NCI-H1930 (cell line): Measurements from ENCODE around the gene HS6ST3.
"Not testable (repeated sequence)": the region's sequence is repeated elsewhere in the genome, so short reads cannot be mapped to it uniquely, and the experiment has no call there.

Experiments
- DNase-seq, 2 experiments: peaks; one replicate each; lab custom pipeline; 2025; lab: John Stamatoyannopoulos, UW

Gene HS6ST3

DNA sequence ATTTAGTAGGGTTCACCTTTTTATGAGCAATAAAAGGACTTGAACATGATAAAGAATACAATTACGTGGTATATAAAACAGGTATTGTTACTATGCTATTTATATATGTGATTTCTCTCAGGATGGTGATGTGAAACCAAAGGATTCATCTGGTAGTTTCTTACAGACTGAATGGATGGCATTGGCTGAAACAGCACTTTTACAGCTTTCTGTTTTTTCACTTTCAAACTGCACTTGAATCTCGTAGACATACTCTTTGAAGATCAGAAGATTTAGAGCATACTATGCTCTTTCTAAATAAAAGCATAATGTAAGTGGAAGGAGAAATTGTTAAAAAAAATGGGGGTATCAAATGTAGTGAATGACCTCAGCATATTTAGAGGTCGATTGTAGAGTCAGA, 354.8 kb downstream of the HS6ST3 start:
- DNase-seq: no peak

DNA sequence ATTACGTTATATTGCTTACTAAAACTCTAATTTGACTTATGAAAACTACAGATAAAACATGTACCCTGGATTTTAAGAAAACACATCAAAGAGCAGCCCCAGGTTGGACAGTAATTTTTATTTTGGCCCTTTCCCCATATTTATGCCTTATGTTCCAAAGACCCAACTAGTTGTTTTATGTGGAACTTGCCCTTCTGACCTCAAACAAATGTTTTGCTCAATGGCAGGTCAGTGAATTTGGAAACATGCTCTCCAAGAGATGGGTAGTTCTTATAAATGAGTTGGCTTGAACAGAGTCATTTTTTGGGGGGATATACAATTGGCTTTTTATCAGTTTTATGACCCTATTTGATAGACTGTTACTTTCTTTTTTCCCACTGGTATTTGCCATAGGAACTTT, 360.0 kb downstream of the HS6ST3 start:
- DNase-seq: no peak

DNA sequence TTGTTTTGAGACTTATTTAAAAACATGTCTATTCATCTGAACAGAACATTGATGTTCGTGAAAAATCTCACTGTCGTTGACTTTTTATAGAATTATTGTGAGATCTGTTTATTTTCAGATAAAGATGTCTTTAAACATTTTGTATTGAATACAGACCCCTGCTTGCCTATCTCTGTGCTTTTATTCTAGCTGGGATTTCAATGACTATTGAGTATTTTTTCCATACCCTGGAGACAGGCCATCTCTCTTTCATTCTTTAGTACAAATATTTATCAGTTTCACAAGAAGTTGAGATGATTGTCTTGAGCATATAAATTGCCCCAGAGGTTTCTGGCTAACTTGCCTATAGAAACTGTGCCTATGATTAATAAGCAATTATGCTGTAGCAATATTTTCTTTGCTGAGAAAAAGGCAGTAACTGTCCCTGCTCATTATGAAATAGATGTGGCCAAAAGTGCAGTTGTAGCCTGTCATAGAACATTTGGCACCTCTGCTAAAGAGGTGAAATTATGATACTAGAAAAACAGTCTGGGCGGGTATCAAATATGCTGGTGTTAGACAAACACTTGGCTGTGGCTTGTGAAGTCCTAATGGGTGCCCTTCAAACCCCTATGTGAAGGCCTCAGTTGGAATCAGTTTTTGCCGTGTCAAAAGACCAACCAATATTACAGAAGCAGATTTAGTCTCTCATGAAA, 360.6 kb downstream of the HS6ST3 start:
- DNase-seq: peak in 1 of 2 experiments; percentile 37

DNA sequence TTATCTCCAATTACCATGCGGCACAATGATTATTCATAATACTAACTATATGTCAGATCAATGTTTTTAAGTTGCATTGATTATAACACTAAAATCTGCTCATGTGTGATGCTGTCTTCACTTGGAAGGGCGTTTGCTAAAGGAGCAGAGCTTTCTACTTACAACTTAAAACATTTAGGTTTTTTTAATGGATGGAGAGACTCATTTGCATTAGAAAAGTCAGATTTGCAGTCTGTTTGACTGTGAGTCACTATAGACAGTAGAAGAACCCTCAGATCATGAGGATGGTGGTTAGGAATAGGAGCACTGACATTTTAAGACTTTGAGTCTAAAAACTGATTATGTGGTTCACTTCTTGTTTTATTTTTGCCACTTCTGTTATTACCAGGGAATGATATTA, 364.6 kb downstream of the HS6ST3 start:
- DNase-seq: no peak

DNA sequence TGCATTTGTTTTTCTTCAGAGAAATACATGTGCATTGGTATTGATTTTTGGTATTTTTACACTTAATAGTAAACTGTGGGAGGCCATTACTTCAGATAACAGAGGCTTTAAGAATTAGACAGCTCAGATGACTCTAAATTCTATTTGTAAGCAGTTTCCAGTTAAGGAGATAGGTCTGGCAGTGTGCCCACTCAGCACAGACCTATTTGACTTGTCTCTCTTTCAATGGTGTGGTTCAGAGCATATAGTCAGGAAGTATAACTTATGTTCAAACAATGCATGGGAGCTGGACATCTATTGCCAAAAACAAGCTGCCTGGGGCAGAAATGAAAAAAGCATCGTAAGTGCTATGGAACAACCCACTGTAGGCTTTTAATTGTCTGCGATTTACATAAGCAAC, 370.7 kb downstream of the HS6ST3 start:
- peak in 1 of 2 experiments; percentile 15 for DNase-seq

DNA sequence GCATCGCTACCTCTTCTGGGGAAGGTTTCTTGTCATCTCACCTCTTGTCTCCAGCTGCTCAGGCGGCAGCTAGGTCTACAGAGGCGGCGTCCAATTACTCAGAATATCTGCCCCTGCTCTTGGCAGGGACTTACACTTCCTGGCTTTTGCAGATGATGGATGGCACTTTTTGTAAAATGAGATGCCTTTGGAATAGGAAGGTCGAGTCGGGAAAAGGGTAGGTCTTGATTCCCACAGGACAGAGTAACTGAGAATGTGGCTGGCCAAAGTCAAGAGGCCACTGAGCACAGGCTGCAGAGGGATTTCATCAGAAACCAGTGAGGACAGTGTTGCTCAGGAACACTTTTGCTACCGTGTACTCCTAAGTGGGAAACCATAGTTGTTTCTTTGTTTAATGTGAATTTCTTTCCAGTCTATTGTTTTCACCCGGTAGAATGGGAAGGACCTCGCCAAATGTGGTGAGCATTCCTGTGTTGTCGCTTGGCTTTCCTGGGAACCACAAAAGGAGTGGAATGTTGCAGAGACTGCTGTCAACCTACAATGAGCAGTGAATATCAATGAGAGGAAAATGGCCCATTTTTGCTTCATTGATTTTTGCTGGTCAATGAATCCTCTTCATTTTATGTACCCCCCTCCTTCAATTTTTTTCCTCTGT, 383.7 kb downstream of the HS6ST3 start:
- no peak for DNase-seq

DNA sequence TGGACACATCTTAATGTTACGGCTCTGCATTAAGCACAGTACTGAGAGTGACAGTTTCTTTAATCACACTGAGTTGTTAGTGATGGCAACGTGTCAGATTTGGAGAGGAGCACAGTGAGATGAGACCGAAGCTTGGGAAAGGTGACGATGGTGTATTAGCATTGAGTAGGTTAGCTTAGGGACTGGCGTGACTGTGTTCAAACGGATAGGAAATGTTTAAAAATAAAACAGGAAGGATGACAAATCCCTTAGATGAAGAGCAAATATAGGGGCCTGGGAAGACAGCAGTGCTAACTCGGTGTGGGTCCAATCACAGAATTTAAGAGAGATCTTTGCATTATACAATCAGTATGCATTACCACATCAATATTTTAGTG, 384.3 kb downstream of the HS6ST3 start:
- DNase-seq: no peak

DNA sequence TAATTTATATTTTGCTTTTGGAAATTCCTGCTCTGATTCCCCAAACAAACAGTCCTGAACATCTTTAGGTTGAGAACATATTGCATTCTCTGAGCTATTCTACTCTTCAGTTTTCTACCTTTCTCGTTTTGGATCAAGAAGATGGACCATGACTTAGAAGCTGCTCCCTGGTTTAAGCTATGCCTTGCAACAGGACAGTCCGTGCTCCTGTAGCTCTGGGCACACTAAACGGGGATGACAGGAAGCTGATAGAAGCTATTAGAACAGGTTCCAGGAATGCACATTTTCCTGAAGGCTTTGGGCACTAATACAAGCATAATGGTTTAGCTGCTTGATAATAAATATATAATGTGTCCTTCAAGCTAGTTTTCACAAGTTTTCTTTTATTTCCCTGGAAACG, 385.2 kb downstream of the HS6ST3 start:
- DNase-seq: no peak

DNA sequence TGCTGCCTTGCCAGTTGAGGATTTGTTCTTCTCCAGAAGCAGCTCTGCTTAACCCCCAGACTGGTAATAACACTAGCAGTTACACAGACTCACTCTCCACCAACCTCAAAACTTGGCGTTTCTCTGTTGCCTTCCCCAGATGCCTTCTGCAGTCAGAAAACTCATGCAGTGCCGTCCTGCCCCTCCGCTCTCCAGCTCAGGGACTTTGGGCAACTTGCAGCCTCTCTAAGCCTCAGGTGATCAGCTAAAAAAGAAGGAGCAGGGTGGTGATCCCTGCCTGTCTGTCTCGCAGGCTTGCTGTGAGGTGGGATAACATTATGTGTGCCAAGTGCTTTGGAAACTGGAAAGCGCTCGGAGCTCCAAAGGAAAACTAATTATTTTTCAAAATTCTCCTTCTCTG, 391.6 kb downstream of the HS6ST3 start:
- no peak for DNase-seq

DNA sequence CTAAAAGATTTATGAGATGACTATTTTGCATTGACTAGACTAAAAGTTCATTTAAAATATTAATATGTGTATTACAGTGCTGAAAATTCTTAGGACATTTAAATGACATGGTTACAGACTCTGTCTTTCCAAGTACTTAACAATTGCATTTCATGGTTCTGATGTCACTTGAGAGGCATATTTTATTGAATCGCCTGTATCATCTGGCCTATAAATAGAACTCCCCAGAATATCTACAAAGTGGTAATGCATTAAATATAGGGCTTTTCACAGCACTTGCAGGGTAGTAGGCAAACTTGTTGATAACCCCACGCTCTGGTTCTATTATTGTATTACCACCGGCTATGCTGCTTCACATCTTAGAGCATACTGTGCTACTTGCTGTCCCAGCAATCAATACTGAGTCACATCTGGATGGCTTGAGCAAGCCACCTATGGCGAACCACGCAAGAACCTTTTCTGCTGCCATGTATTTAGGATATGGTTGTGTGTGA, 400.6 kb downstream of the HS6ST3 start:
- no peak for DNase-seq

DNA sequence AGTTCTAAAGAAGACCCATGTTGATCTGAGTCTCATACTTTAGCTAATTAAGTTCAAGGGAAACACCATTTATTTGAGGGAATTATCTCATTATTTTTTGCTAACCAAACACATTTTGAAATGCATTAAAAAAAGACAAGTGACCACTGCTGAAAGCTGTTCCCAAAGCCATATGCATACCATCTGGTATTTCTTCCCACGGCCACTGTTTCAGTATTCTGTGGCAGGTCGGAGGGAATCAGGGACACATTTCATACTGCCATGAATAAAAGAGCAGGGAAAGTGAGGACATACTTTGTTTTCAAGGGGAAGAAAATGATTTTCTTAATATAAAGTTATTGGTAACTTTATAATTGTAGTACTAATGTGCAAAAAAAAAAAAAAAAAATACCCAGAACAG, 401.2 kb downstream of the HS6ST3 start:
- no peak for DNase-seq

DNA sequence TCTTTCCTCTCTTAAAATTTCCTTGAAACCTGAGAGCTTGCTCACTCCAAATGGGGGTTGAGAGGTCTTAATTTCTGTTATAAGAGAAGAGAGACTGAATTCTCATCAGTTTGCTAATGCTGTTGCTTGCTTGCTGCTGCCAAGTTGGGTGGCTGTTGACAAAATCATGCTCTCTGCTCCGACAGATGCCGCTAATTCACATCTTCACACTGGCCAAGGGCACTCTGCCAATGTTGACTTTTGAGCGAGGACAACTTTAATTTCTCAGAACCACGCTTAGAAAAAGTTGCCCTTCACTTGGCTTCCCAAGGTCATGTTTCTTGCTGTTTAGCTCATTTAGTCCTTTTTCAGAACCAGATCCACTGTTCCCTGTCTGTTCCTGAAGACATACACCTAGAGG, 402.9 kb downstream of the HS6ST3 start:
- no peak for DNase-seq

DNA sequence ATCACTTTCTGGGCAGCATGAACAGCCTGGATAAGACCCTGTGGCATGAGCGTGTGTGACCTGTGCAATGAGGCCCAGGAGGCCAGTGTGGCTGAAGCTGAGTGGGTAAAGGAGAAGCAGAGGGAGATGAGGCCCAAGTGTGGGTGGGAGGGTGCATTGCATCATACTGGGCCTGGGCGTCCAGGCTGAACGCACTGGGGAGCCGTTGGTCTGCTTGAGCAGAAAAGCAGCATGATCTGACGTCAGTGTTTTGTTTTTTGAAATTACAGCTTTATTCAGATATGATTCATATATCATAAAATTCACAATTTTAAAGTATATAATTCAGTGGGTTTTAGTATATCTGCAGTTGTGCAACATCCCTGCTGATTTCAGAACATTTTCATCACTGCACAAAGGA, 409.7 kb downstream of the HS6ST3 start:
- no peak for DNase-seq

DNA sequence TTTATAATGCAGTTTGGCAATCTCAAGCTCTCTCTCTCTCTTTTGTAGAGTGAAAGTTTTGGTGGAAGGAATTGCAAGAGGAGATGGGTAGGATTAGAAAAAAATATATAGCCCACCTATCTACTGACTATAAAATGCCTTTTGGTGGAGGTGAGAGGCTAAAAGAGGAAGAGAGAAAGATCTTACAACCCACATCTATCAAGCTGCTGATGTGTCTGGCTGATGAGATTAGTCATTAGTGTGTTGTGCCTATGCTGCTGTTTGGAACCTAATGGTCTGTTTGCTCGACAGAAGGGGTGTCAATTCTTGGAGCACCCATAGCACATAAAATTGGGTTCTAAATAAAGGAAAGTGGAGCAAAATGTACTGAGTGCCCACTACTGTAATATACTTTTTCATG, 411.0 kb downstream of the HS6ST3 start:
- DNase-seq: no peak

DNA sequence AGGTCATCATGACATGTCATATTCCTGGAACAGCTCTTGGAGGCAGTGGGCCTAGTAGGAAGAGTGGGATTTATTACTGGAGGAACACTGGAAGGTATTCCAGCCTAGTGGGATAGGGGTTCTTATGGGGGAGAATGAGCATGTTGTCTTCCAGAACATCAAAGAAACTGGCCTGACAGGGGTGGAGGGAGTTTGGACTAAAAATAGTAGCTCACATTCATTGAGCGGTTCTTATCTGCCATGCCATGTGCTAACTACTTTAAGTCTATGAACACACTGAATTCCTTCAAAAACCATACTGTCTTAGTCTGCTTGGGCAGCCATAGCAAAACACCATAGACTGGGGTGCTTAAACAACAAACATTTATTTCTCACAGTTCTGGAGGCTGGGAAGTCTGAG, 413.6 kb downstream of the HS6ST3 start:
- DNase-seq: no peak

DNA sequence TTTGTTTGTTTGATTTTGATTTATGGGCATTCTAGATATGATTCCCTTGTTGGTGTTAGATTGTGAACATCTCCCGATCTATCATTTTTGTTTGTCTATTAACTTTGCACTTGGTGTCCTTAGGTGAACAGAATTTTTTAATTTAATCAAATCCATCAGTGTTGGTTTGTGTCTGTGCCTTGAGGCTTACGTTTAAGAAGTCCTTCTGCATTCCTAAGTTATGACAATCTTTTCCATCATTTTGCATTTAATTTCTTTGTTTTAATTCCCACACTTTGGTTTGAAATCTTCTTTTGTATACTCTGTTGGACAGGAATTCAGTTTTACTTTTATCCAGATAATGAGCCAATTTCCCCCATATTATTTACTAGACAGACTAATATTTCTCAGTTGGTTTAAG, 421.7 kb downstream of the HS6ST3 start:
- DNase-seq: no peak

DNA sequence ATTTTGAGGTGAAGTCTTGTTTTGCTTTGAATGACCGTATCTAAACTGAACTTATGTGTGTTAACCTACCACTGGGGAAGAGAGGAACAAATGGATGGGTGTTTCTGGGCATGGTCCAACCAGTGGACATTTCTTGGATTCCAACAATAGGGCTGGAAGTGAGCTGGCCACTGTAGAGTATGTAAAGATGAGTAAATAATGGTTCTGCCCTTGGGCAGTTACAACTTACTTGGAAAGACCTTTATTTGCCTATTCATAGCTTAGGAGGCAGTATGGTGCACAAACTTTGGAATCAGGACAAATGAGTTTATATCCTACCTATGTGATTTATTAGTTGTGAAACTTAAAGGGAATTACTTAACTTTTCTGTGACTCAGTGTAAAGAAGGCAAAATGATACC, 429.5 kb downstream of the HS6ST3 start:
- DNase-seq: no peak

DNA sequence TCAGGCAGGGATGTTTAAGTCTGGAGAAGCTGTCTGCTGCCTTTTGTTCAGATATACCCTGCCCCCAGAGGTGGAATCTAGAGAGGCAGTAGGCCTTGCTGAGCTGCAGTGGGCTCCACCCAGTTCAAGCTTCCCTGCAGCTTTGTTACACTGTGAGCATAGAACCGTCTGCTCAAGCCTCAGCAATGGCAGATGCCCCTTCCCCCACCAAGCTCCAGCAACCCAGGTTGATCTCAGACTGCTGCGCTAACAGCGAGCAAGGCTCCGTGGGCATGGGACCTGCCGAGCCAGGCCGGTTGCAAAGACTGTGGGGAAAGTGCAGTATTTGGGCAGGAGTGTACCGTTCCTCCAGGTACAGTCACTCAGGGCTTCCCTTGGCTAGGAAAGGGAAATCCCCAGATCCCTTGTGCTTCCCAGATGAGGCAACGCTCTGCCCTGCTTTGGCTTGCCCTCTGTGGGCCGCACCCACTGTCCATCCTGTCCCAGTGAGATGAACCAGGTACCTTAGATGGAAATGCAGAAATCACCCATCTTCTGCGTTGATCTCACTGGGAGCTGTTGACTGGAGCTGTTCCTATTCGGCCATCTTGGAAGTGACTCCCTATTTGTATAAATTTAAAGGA, 434.6 kb downstream of the HS6ST3 start:
- DNase-seq: not testable (repeated sequence)

DNA sequence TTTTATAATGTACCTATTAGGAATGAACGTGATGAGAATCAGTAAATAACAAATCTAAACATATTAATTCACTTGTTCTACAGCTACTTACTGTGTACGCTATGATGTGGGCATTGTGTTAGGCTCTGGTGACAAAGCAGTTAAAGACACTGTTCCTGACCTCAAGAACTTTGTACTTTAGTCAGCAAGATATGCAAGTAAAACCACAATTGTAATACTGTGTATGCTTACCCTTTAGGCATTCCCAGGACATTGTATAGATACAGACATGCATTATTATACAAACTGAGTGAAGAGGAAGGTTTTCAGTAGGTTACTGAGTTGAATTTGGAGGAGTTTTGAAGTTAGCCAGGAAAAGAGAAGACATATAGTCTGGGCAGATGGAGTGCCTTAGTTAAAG, 435.8 kb downstream of the HS6ST3 start:
- no peak for DNase-seq

DNA sequence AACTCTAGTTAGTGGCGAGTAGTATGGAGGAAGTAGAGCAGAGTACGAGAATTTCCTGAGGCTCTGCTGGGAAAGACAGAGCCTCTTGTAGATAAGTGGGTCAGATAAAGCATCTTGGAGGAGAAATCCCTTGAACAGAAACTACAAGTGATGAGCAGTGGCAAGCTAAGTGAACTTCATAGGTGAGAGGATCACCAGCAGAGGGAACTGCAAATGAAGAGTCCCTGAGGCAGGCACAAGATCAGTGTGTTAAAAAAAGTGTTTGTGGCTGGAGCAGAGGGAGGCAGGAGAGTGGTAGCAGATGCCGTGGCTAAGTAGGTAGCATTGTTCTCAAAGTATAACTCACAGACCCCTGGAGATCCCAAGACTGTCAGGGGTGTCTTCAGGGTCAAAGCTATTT, 437.6 kb downstream of the HS6ST3 start:
- DNase-seq: no peak

DNA sequence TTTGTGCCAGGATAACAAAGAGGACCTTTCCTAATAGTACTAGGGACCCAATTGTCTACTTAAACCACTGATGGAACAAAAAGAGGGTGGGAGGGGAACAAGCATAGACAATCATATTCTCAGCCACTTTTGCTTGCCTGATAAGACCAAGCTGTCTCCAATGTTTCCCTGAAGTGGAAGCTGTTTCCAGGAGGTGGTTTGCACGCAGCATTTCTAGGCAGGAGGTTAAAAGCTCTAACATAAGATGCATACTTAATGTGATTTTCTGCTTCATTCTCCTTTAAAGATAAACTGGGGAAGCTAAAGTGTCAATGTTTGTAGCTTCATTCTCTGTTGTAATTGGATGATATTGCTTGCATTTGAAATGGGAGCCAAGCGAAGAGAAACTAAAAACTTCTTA, 442.9 kb downstream of the HS6ST3 start:
- no peak for DNase-seq

DNA sequence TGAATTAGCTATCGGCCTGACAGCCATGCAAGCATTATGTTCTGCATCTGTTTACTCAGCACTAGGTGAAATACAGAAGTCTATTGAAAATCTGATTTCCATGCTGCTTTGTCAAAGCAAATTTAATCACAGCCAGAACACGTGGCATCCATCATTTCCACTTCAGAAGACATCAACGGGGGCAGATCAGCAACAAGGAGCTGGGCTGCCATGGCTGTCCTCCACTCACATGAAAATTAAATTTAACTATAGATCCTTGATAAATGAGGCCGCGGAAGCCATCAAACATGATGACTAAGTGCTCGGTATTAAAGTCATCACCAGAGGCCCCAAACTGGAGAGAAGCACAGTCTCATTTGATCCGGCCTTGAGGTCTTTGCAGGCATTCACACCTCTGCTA, 443.5 kb downstream of the HS6ST3 start:
- DNase-seq: no peak

DNA sequence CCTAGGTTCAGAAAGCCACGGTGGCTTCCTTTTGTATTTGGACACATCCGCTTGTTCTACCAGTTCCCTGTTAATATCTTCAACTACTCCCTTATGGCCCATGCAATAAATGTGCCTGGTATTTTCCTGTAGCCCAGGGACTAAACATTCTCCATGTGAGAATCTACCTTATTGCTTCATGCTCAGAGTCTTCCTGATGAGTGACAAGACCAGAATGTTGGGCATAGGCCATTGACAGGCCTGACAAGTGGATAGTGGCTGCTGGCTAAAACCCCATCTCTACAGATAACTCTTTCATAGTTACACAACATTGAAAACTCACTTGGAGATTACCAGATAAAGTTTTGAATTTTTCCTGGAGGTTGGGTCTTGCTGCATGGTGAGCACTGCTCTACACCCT, 449.9 kb downstream of the HS6ST3 start:
- DNase-seq: no peak

DNA sequence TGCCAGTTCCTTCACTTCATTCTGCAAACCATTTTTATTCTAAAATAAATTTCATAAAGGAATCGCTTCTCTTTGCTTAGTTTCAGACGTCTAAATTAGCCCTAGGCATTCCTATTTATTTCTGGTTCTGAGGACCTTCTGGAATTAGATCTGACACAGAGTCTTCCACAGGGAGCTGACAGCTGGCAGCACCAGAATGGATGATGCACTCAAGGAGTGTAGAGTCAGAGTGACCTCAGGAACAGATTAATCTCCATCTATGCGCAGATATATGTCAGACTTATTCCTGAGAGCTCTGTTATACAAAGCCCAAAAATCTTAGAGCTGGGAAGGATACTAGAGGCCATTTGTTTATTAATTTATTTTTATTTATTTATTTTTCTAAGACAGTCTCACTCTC, 450.8 kb downstream of the HS6ST3 start:
- no peak for DNase-seq
